Stimulated activated CD8-positive, alpha-beta memory T cell treated with anti-CD3 and anti-CD28 coated beads, Interleukin-15, amount 100 ng/mL, for 48 hours (primary cell): ENCODE data around the gene ADRA2B.

Experiments
- DNase-seq, 2 donors: peaks; one replicate each; pipeline ENCODE4 v3.0.0-alpha.2; 2020; ENCODE audit warnings: low read depth in 2 of 2

Gene ADRA2B

GRCh38 chr2:96105152-96105915 is 11.0 kb downstream of the ADRA2B start:
- DNase-seq, result no peak

GRCh38 chr2:96104487-96104861 is 11.9 kb downstream of the ADRA2B start:
- DNase-seq, result no peak

- no peak for DNase-seq
Measured at GRCh38 chr2:96103761-96104486, 12.4 kb downstream of the ADRA2B start.

- DNase-seq, result no peak
Measured at GRCh38 chr2:96103187-96103601, 13.2 kb downstream of the ADRA2B start.

- no peak for DNase-seq
Measured at GRCh38 chr2:96102596-96103186, 13.7 kb downstream of the ADRA2B start.

- no peak for DNase-seq
Measured at GRCh38 chr2:96100893-96101304, 15.5 kb downstream of the ADRA2B start.

- no peak for DNase-seq
Measured at GRCh38 chr2:96099861-96100798, 16.2 kb downstream of the ADRA2B start.

GRCh38 chr2:96098900-96099590 is 17.3 kb downstream of the ADRA2B start:
- DNase-seq, result no peak

GRCh38 chr2:96097951-96098823 is 18.2 kb downstream of the ADRA2B start:
- no peak for DNase-seq

GRCh38 chr2:96097441-96097840 is 18.9 kb downstream of the ADRA2B start:
- DNase-seq, result no peak

- DNase-seq, result no peak
Measured at GRCh38 chr2:96095116-96095636, 21.2 kb downstream of the ADRA2B start.

GRCh38 chr2:96093528-96093927 is 22.8 kb downstream of the ADRA2B start:
- no peak for DNase-seq

- no peak for DNase-seq
Measured at GRCh38 chr2:96092951-96093350, 23.4 kb downstream of the ADRA2B start.

- no peak for DNase-seq
Measured at GRCh38 chr2:96092573-96092877, 23.8 kb downstream of the ADRA2B start.

GRCh38 chr2:96091711-96092572 is 24.4 kb downstream of the ADRA2B start:
- DNase-seq, result no peak

- no peak for DNase-seq
Measured at GRCh38 chr2:96091141-96091710, 25.1 kb downstream of the ADRA2B start.

- DNase-seq, result no peak
Measured at GRCh38 chr2:96090196-96090926, 26.0 kb downstream of the ADRA2B start.
